NK-92 (cell line): ENCODE data around the gene PCSK4.
A peak's percentile ranks its signal among the peaks of the same experiment; 100 is the strongest.
"Not testable (repeated sequence)": the region's sequence is repeated elsewhere in the genome, so short reads cannot be mapped to it uniquely, and the experiment has no call there.

Experiments
- DNase-seq: peaks from one replicate; lab custom pipeline; 2025; ENCODE audit not compliant: unreplicated experiment; lab: John Stamatoyannopoulos, UW

The PCSK4 gene

DNA sequence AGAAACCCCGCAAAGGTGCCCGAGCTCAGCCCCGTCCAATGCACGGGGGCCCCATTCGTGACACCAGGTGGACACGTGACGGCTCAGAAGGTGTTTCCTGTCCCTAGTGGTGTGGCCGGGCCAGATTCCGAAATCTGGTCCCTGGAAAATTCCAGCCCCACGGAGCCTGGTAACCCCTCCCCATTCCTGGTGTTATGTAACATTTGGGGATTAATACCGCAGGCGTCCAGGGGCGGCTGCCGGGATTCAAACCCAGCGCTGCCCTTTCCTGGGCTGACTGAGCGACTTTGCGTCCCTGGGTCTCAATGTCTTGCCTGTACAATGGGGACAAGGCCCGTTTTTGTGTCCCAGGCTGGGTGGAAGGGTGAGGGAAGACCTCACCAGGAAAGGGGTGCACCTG, 32.7 kb upstream of the PCSK4 start:
- DNase-seq, result no peak

GRCh38 chr19:1522061-1522460, 31.9 kb upstream of the PCSK4 start:
- no peak for DNase-seq

- no peak for DNase-seq
Observed at GRCh38 chr19:1521636-1522035, 31.5 kb upstream of the PCSK4 start.

GRCh38 chr19:1520203-1520780, 30.1 kb upstream of the PCSK4 start:
- DNase-seq, result no peak

- not testable (repeated sequence) for DNase-seq
Observed at GRCh38 chr19:1519802-1520201, 29.7 kb upstream of the PCSK4 start.

DNA sequence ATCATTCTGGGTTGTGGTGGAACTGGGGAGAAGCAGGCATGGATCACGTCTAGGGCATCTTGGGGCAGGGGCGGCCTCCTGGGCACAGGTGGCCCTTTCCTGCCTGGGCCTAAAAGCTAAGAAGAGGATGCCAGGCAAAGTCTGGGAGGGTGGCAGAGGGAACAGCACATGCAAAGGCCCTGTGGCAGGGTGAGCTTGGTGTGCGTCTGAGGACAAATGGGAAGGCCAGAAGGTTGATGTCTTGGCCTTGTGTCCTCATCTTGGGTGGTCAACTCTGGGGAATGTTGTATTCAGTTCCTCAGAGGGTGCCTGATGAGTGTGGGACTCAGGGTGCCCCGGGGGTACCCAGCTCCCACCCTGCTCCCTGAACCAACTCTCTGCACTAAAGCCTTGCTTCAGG, 28.3 kb upstream of the PCSK4 start:
- DNase-seq, result no peak

- DNase-seq, result no peak
Observed at GRCh38 chr19:1516395-1516753, 26.2 kb upstream of the PCSK4 start.

DNA sequence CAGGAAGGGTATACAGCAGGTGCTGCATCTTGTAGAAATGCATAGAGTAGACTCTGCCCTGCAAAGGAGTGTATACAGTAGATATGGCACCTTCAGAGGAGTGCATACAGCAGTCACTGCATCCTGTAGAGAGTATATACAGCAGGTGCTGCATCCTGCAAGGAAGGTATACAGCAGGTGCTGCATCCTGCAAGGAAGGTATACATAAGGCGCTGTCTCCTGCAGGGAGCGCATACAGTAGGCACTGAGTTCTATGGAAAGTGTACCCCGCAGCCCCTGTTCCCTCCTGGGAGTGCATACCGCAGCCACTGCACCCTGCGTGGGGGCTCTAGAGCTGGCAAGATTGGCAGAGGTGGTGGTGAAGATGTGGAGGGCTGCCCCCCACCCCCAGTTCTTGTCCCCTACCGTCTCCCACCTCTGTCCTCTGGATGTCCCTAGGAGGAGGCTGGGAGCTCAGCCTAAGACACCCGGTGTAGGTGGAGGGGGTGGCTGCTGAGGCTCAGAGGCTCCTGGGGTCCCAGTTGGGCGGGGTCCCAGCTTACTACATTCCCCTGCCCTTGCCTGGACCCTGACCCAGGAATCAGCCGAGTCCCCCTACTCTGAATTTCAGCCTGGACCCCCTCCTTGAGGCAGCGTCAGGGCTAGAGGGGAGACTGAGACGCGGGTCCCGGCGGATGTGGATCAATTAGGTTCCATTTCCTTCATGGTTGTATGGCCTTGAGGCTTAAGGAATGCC, 25.0 kb upstream of the PCSK4 start:
- no peak for DNase-seq

DNA sequence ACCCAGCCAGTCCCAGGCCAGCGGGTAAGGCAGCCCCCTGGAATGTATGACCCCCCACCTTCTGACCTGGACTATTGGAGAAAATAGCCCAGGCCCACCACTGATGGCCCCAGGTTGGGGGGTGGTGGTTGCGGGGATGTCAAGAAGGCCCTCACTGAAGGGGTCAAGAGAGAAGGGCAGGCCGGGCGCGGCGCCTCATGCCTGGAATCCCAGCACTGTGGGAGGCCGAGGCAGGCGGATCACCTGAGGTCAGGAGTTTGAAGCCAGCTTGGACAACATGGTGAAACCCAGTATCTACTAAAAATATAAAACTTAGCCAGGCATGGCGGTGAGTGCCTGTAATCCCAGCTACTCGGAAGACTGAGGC, 24.1 kb upstream of the PCSK4 start:
- DNase-seq, result no peak

GRCh38 chr19:1513499-1514294, 23.5 kb upstream of the PCSK4 start:
- no peak for DNase-seq

GRCh38 chr19:1512671-1513498, 22.7 kb upstream of the PCSK4 start, which contains the start of gene ADAMTSL5:
ADAMTSL5 (minus strand) TSS chr19:1513019; CDS start chr19:1510943, 2,076 bp downstream.
- DNase-seq, result no peak

DNA sequence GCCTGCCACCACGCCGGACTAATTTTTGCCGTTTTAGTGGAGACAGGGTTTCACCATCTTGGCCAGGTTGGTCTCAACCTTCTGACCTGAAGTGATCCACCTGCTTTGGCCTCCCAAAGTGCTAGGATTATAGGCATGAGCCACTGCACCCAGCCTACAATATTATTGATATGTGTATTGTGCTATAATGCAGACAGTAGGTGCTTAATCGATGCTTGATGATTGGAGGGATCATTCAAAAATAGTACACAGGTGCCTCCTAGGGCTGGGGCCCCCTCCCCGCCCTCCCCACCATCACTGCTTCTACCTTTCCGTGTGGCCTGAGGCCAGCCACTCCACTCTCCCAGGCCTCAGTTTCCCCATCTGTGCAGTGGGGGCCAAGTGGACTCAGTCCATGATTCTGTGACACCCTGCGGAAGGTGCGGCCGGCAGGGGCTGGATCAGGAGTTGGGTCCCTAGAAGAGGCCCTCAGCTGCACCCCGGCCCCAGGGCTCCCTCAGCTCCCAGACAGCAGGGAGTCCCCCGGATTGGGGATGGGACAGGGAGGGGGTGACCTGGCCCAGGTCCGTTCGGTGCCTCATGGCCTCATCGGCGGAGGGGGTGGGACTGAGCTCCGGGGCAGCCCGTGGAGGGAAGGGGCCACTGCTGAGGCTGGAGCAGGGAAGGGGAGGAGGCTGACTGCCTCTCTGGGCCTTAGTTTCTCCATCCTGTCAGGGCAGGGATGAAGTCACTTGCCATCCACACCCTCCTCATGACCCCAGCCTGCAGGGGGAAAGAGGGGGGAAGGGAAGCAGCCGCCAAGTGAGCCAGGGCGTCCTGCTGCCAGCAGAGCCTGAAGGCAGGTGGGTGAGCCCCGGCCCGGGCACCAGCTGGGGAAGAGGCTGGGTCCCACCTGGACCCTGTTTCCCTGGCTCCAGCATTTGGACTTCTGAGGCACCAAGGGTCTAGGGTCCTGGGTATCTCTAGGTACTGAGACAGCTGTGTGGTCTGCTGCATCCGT, 21.5 kb upstream of the PCSK4 start:
- no peak for DNase-seq

- DNase-seq, result no peak
Observed at GRCh38 chr19:1510807-1511206, 20.7 kb upstream of the PCSK4 start.

DNA sequence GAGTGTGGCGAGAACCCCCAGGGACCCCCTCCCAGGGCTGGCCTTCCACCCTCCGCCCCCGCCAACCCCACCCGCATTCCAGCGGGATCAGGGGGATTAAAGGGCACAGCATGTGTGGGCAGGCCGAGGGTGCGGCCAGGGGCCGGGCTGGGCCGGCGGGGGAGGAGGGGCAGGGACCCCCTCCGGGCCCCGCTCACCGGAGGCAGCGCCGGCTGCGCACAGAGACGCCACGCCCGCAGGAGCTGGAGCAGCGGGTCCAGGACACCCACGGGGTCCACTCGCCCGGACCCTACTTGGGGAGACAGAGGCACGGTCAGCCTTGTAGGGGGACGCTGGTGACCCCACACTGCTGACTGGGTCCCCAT, 20.3 kb upstream of the PCSK4 start:
- DNase-seq, result no peak

- no peak for DNase-seq
Observed at GRCh38 chr19:1509602-1510441, 19.7 kb upstream of the PCSK4 start.

DNA sequence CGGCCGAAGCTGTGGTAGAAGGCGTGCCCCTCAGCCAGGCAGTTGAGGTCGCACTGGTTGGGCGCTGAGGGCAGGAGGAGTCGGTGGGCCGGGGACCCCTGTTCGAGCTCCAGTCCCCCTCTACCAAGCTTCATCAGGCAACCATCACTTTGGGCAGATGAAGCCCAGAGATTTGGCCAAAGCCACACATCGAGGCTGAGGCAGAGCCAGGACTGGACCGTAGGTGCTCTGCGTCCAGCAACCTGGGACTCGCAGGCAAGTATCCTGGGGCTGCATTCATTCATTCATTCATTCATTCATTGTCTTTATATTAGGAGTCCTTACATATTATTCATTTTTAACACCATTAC, 18.3 kb upstream of the PCSK4 start:
- no peak for DNase-seq

DNA sequence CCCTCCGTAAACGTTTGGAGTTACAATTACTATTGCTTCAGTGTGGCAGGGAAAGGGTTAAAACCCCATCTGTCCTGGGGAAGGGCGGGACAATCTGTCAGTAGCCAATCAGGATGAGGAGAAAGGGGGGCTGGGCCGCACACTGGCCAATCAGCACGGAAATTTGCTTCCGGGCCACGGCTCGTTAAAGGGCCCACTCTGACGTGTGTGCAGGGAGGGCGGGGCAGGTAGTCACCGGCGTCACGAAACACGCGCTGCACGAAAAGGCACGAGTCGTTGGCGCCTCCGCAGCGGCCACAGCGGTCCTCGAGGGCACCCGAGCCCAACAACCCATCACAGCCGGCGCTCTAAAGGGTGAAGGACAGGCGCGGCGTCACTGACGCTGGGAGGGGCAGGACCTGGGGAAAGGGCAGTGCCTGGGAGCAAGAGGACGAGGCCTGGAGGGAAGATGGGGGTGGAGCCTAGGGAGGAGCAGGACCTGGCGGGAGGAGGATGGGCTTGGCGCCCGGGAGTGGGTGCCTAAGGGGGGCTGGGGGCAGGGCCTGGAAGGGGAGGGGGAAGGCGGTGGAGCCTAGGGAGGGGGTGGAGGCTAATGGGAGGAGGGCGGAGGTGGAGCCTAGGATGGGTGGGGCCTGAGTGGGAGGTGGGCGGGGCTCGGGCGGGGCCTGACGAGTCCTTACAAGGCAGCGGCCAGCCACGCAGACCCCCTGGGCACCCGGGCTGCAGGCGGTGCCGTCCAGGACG, 17.8 kb upstream of the PCSK4 start:
- peak; percentile 44 for DNase-seq

GRCh38 chr19:1507192-1507660, 17.1 kb upstream of the PCSK4 start:
- DNase-seq, result no peak
